GM15510 (cell line): ENCODE data around the gene HSPA4.

ENCODE experiments used
- POLR2A ChIP-seq: IDR thresholded peaks from 3 replicates; pipeline ENCODE4 v1.6.1; 2011; ENCODE audit warnings: borderline replicate concordance; ENCODE audit not compliant: insufficient read length; ENCODE audit errors: extremely low read depth

Gene HSPA4

GRCh38 chr5:133150909-133151544, 99.2 kb downstream of the HSPA4 start:
- no peak for TF ChIP-seq POLR2A

- no peak for TF ChIP-seq POLR2A
These were observed 102.7 kb downstream of the HSPA4 start for GRCh38 chr5:133154274-133155075.

- no peak for TF ChIP-seq POLR2A
These were observed 103.6 kb downstream of the HSPA4 start for GRCh38 chr5:133155326-133155969.
